HG03159 (cell line): ENCODE measurements around the gene FAM241B.

Experiments
- ATAC-seq: cut with Tn5 transposase; IDR thresholded peaks from one replicate; pipeline ENCODE4 v1.9.1; 2021; ENCODE audit warnings: mild to moderate bottlenecking, moderate library complexity; ENCODE audit not compliant: unreplicated experiment

Gene FAM241B

GRCh38 chr10:69633673-69634635 is 3.9 kb downstream of the FAM241B start:
- ATAC-seq, result no peak

GRCh38 chr10:69634759-69635425 is 4.8 kb downstream of the FAM241B start:
- ATAC-seq, result no peak

GRCh38 chr10:69635428-69636272 is 5.6 kb downstream of the FAM241B start:
- no peak for ATAC-seq

- no peak for ATAC-seq
Observed at GRCh38 chr10:69636273-69636575, 6.2 kb downstream of the FAM241B start.

GRCh38 chr10:69636626-69637605 is 6.9 kb downstream of the FAM241B start:
- no peak for ATAC-seq

GRCh38 chr10:69638642-69639041 is 8.6 kb downstream of the FAM241B start:
- ATAC-seq, result no peak

- ATAC-seq, result no peak
Observed at GRCh38 chr10:69639291-69640195, 9.5 kb downstream of the FAM241B start.

- ATAC-seq, result no peak
Observed at GRCh38 chr10:69640196-69640980, 10.3 kb downstream of the FAM241B start.

- no peak for ATAC-seq
Observed at GRCh38 chr10:69641261-69641980, 11.4 kb downstream of the FAM241B start.

- ATAC-seq, result no peak
Observed at GRCh38 chr10:69642747-69643146, 12.7 kb downstream of the FAM241B start.

GRCh38 chr10:69643779-69644657 is 14.0 kb downstream of the FAM241B start:
- no peak for ATAC-seq

GRCh38 chr10:69644658-69645295 is 14.7 kb downstream of the FAM241B start:
- ATAC-seq, result no peak

- ATAC-seq, result no peak
Observed at GRCh38 chr10:69645296-69646184, 15.5 kb downstream of the FAM241B start.

- no peak for ATAC-seq
Observed at GRCh38 chr10:69646185-69647060, 16.4 kb downstream of the FAM241B start.
